WTC11 (cell line): ENCODE measurements around the gene ABCC2. TPM values are rescaled to one million over a fixed set of nuclear protein-coding genes. Genes with fewer than 3 reads are reported as not detected.

Experiments used
- ATAC-seq: fragments of 200-7000 bp; cut with Tn5 transposase; 2 replicates; pipeline ENCODE4 v1.10.0; 2021; ENCODE audit warnings: mild to moderate bottlenecking, moderate library complexity
- CTCF ChIA-PET: fragments of 300-600 bp; sonication (Branson Sonifier 250); formaldehyde crosslinking; loops from one replicate; lab custom pipeline; 2021; ENCODE audit warnings: antibody characterized with exemption; lab: Charles Lee
- POLR2A ChIA-PET: fragments of 350-600 bp; sonication (Branson Sonifier 250); formaldehyde crosslinking; loops from one replicate; lab custom pipeline; 2021; ENCODE audit warnings: antibody characterized with exemption; lab: Charles Lee
- DNase-seq: peaks from one replicate; pipeline ENCODE4 v3.0.0; 2021; ENCODE audit warnings: low spot score
- H3K27ac Mint-ChIP-seq: 2 replicates; pipeline ENCODE4 v1.8.0; 2021; ENCODE audit warnings: mixed read lengths
- H3K27me3 Mint-ChIP-seq: 2 replicates; pipeline ENCODE4 v1.8.0; 2021; ENCODE audit warnings: low read depth, mild to moderate bottlenecking, moderate library complexity, mixed read lengths
- H3K36me3 Mint-ChIP-seq: 2 replicates; pipeline ENCODE4 v1.8.0; 2021; ENCODE audit warnings: mixed read lengths
- H3K4me1 Mint-ChIP-seq: 2 replicates; pipeline ENCODE4 v1.8.0; 2022; ENCODE audit warnings: mixed read lengths
- H3K4me3 Mint-ChIP-seq: 2 replicates; pipeline ENCODE4 v1.8.0; 2021; ENCODE audit warnings: mild to moderate bottlenecking, moderate library complexity, mixed read lengths
- H3K9me3 Mint-ChIP-seq: 2 replicates; pipeline ENCODE4 v1.8.0; 2021; ENCODE audit warnings: mixed read lengths
- ATF1 ChIP-seq: sonication (generic); formaldehyde crosslinking; IDR thresholded peaks from 2 replicates; pipeline ENCODE4 v1.8.1; 2023; ENCODE audit warnings: mild to moderate bottlenecking, moderate library complexity, missing genetic modification reagents
- ATF6 ChIP-seq: sonication (generic); formaldehyde crosslinking; IDR thresholded peaks from 2 replicates; pipeline ENCODE4 v1.8.1; 2023; ENCODE audit warnings: mild to moderate bottlenecking, missing genetic modification reagents
- ELF4 ChIP-seq: sonication (generic); formaldehyde crosslinking; IDR thresholded peaks from 2 replicates; pipeline ENCODE4 v1.8.1; 2022; ENCODE audit warnings: low read depth, mild to moderate bottlenecking, moderate library complexity, missing genetic modification reagents
- ETV6 ChIP-seq: sonication (generic); formaldehyde crosslinking; IDR thresholded peaks from 2 replicates; pipeline ENCODE4 v1.8.1; 2022; ENCODE audit warnings: mild to moderate bottlenecking, missing genetic modification reagents
- FOXJ3 ChIP-seq: sonication (generic); formaldehyde crosslinking; IDR thresholded peaks from 2 replicates; pipeline ENCODE4 v1.9.0; 2021; ENCODE audit warnings: missing genetic modification reagents, mild to moderate bottlenecking, borderline replicate concordance
- FOXP4 ChIP-seq: sonication (generic); formaldehyde crosslinking; IDR thresholded peaks from 2 replicates; pipeline ENCODE4 v1.8.0; 2022; ENCODE audit warnings: mild to moderate bottlenecking, missing genetic modification reagents
- GTF2I ChIP-seq: fragments of 250-450 bp; sonication (Bioruptor Pico); conservative IDR thresholded peaks from 2 replicates; pipeline ENCODE4 v1.4.0; 2021; ENCODE audit warnings: mild to moderate bottlenecking
- KAT7 ChIP-seq: sonication (generic); formaldehyde crosslinking; IDR thresholded peaks from 2 replicates; pipeline ENCODE4 v1.8.1; 2023; ENCODE audit warnings: missing genetic modification reagents, mild to moderate bottlenecking, borderline replicate concordance
- MYBL2 ChIP-seq: sonication (generic); formaldehyde crosslinking; IDR thresholded peaks from 2 replicates; pipeline ENCODE4 v1.8.1; 2023; ENCODE audit warnings: mild to moderate bottlenecking, moderate library complexity, missing genetic modification reagents
- NFATC4 ChIP-seq: fragments of 250-450 bp; sonication (Bioruptor Pico); IDR thresholded peaks from 2 replicates; pipeline ENCODE4 v1.9.0; 2021; ENCODE audit warnings: mild to moderate bottlenecking
- NFE2L1 ChIP-seq: sonication (generic); formaldehyde crosslinking; IDR thresholded peaks from 2 replicates; pipeline ENCODE4 v1.8.1; 2023; ENCODE audit warnings: missing genetic modification reagents
- NR2C2 ChIP-seq: sonication (generic); formaldehyde crosslinking; IDR thresholded peaks from 2 replicates; pipeline ENCODE4 v1.8.0; 2022; ENCODE audit warnings: mild to moderate bottlenecking, missing genetic modification reagents
- OVOL2 ChIP-seq: fragments of 250-450 bp; sonication (Bioruptor Pico); IDR thresholded peaks from 2 replicates; pipeline ENCODE4 v1.9.0; 2021; ENCODE audit warnings: mild to moderate bottlenecking, borderline replicate concordance
- PRRX2 ChIP-seq: fragments of 250-450 bp; sonication (Bioruptor Pico); IDR thresholded peaks from 2 replicates; pipeline ENCODE4 v1.8.0; 2021; ENCODE audit warnings: mild to moderate bottlenecking
- SMAD3 ChIP-seq: sonication (generic); formaldehyde crosslinking; IDR thresholded peaks from 2 replicates; pipeline ENCODE4 v1.8.0; 2022; ENCODE audit warnings: missing genetic modification reagents, mild to moderate bottlenecking, borderline replicate concordance
- ZBTB43 ChIP-seq: sonication (generic); formaldehyde crosslinking; IDR thresholded peaks from 2 replicates; pipeline ENCODE4 v1.8.1; 2023; ENCODE audit warnings: mild to moderate bottlenecking, missing genetic modification reagents
- ZNF281 ChIP-seq: sonication (generic); formaldehyde crosslinking; IDR thresholded peaks from 2 replicates; pipeline ENCODE4 v1.8.0; 2023; ENCODE audit warnings: mild to moderate bottlenecking, missing genetic modification reagents
- total RNA-seq: library from RNA; stranded (reverse); gene quantifications from 3 replicates; pipeline ENCODE4 v1.2.3, GENCODE V29; 2021

ABCC2 gene
- total RNA-seq, 1 experiment from 2014 or later, result 0.87 TPM

GRCh38 chr10:99740933-99741559 is 41.4 kb upstream of the ABCC2 start (continued):
- TF ChIP-seq ZNF281 (no peak), ATF1 (CRISPR knock-in tag) (no peak), NFATC4 (no peak), FOXP4 (CRISPR knock-in tag) (no peak), NR2C2 (CRISPR knock-in tag) (no peak), ETV6 (CRISPR knock-in tag) (no peak)

- ATAC-seq (no peak), DNase-seq (no peak)
Measured at GRCh38 chr10:99742254-99742653, 40.2 kb upstream of the ABCC2 start.

GRCh38 chr10:99742701-99743100 is 39.7 kb upstream of the ABCC2 start:
- peaks cover 15% of the 10 kb centered on the region for H3K9me3 Mint-ChIP-seq
- no peak overlapping the region for H3K27ac Mint-ChIP-seq
- no peak for ATAC-seq
- POLR2A ChIA-PET, result no interaction called here
- no peaks in the 10 kb centered on the region for H3K27me3 Mint-ChIP-seq
- no peak overlapping the region for H3K4me3 Mint-ChIP-seq
- peaks cover 68% of the 10 kb centered on the region for H3K36me3 Mint-ChIP-seq
- CTCF ChIA-PET, result interaction anchor here (0.7 kb wide), 1 partner anchor 11 kb away, joined by 4 read pairs; the partner anchor contains the start of genes COX15 and CUTC
- no peaks in the 10 kb centered on the region for H3K4me1 Mint-ChIP-seq
- DNase-seq, result no peak
- TF ChIP-seq FOXJ3 (CRISPR knock-in tag), result no peak
- no peak for TF ChIP-seq OVOL2 (CRISPR knock-in tag)
- TF ChIP-seq ZBTB43 (CRISPR knock-in tag), result no peak
- no peak for TF ChIP-seq ATF1 (CRISPR knock-in tag)
- no peak for TF ChIP-seq MYBL2 (CRISPR knock-in tag)
- TF ChIP-seq FOXP4 (CRISPR knock-in tag), result no peak
- no peak for TF ChIP-seq ELF4 (CRISPR knock-in tag)
- TF ChIP-seq KAT7, result no peak

More at GRCh38 chr10:99742254-99742653, 40.2 kb upstream of the ABCC2 start:
- H3K4me3 Mint-ChIP-seq, result no peak overlapping the region
- H3K27me3 Mint-ChIP-seq, result no peaks in the 10 kb centered on the region
- H3K27ac Mint-ChIP-seq, result no peak overlapping the region
- peaks cover 71% of the 10 kb centered on the region for H3K36me3 Mint-ChIP-seq
- H3K4me1 Mint-ChIP-seq, result no peaks in the 10 kb centered on the region
- peaks cover 15% of the 10 kb centered on the region for H3K9me3 Mint-ChIP-seq
- TF ChIP-seq NFE2L1 (CRISPR knock-in tag), result no peak
- TF ChIP-seq GTF2I (CRISPR knock-in tag), result no peak
- TF ChIP-seq SMAD3 (CRISPR knock-in tag), result no peak
- TF ChIP-seq ATF6 (CRISPR knock-in tag), result no peak
- no peak for TF ChIP-seq PRRX2 (CRISPR knock-in tag)
- POLR2A ChIA-PET, result no interaction called here
- CTCF ChIA-PET, result interaction anchor here (0.7 kb wide), 1 partner anchor 10 kb away, joined by 4 read pairs; the partner anchor contains the start of genes COX15 and CUTC
